H1 (cell line): Measurements from ENCODE around the gene TFE3. TPM values are rescaled to one million over a fixed set of nuclear protein-coding genes. Genes with fewer than 3 reads are reported as not detected.

Experiments
- CTCF ChIA-PET: fragments of 300-600 bp; sonication (Branson Sonifier 250); formaldehyde crosslinking; loops from one replicate; lab custom pipeline; 2021; ENCODE audit not compliant: partially characterized antibody; lab: Charles Lee
- POLR2A ChIA-PET: fragments of 300-600 bp; sonication (Branson Sonifier 250); formaldehyde crosslinking; loops from one replicate; lab custom pipeline; 2021; ENCODE audit warnings: inconsistent platforms; ENCODE audit not compliant: partially characterized antibody; lab: Charles Lee
- DNase-seq, 2 experiments: peaks; one replicate each; pipeline versions ENCODE4 v3.0.0 to v3.0.0-alpha.2; 2010 to 2022; ENCODE audit warnings: low spot score in 2 of 2, low read depth in 1 of 2, mixed read lengths in 1 of 2
- FAIRE-seq: peaks from 2 replicates; lab custom pipeline; 2011; peaks lifted over from hg19 to GRCh38; lab: Jason Lieb, UNC
- H2AFZ ChIP-seq: 2 replicates; pipeline ENCODE4 v1.8.1; 2012; ENCODE audit warnings: low read length, inconsistent platforms
- H2AK5ac ChIP-seq: 2 replicates; pipeline ENCODE4 v1.6.1; 2013; ENCODE audit warnings: low read depth, low read length
- H2BK120ac ChIP-seq: replicated peaks from 2 replicates; pipeline ENCODE3; 2013; ENCODE audit warnings: low read depth, low read length, inconsistent platforms
- H2BK12ac ChIP-seq: 2 replicates; pipeline ENCODE4 v1.6.1; 2013; ENCODE audit warnings: low read depth, low read length
- H2BK15ac ChIP-seq: 2 replicates; pipeline ENCODE4 v1.6.1; 2013; ENCODE audit warnings: low read length
- H2BK20ac ChIP-seq: 2 replicates; pipeline ENCODE4 v1.6.1; 2013; ENCODE audit warnings: low read length
- H2BK5ac ChIP-seq: 2 replicates; pipeline ENCODE4 v1.6.1; 2013; ENCODE audit warnings: low read depth, low read length
- H3K14ac ChIP-seq: 2 replicates; pipeline ENCODE4 v1.6.1; 2013; ENCODE audit warnings: inconsistent platforms; ENCODE audit not compliant: insufficient read length
- H3K18ac ChIP-seq: 2 replicates; pipeline ENCODE4 v1.6.1; 2013; ENCODE audit warnings: low read length; ENCODE audit errors: extremely low read depth
- H3K23ac ChIP-seq: 2 replicates; pipeline ENCODE4 v1.6.1; 2013; ENCODE audit warnings: inconsistent platforms; ENCODE audit not compliant: insufficient read length
- H3K23me2 ChIP-seq: 2 replicates; pipeline ENCODE4 v1.6.1; 2013; ENCODE audit warnings: low read depth, low read length
- H3K27ac ChIP-seq: 2 replicates; pipeline ENCODE4 v1.6.1; 2011; ENCODE audit warnings: low read depth, low read length, inconsistent platforms
- H3K27me3 ChIP-seq, 4 experiments: replicated peaks in 1 of 4; 1 replicate in 1 of 4; 2 replicates in 3 of 4; pipeline versions ENCODE4 v1.6.1 to v1.8.1; 2011 to 2013; ENCODE audit warnings: low read length in 3 of 4, mild to moderate bottlenecking in 3 of 4, inconsistent platforms in 2 of 4, mixed read lengths in 2 of 4, moderate library complexity in 1 of 4; ENCODE audit not compliant: control insufficient read depth in 3 of 4, insufficient read depth in 3 of 4; ENCODE audit errors: extremely low read depth in 1 of 4
- H3K36me3 ChIP-seq, 4 experiments: 2 replicates each; pipeline versions ENCODE4 v1.6.1 to v1.8.1; 2011 to 2013; ENCODE audit warnings: mild to moderate bottlenecking in 4 of 4, low read length in 3 of 4, moderate library complexity in 2 of 4, control low read depth in 1 of 4, inconsistent platforms in 1 of 4; ENCODE audit not compliant: insufficient read depth in 4 of 4, control insufficient read depth in 2 of 4
- H3K4ac ChIP-seq: replicated peaks from 2 replicates; pipeline ENCODE3; 2013; ENCODE audit warnings: low read length, low read depth, mixed read lengths, inconsistent platforms; ENCODE audit not compliant: insufficient read length
- H3K4me1 ChIP-seq, 4 experiments: replicated peaks in 1 of 4; 1 replicate in 1 of 4; 2 replicates in 3 of 4; pipeline versions ENCODE4 v1.6.1 to v1.8.1; 2011 to 2013; ENCODE audit warnings: low read length in 3 of 4, inconsistent platforms in 2 of 4, mixed read lengths in 1 of 4; ENCODE audit not compliant: insufficient read depth in 4 of 4, control insufficient read depth in 3 of 4
- H3K4me2 ChIP-seq, 2 experiments: 2 replicates each; pipeline versions ENCODE4 v1.6.1 to v1.8.1; 2011 to 2013; ENCODE audit warnings: low read depth in 2 of 2, low read length in 2 of 2, control low read depth in 1 of 2, inconsistent platforms in 1 of 2, mild to moderate bottlenecking in 1 of 2; ENCODE audit not compliant: insufficient read depth in 1 of 2
- H3K4me3 ChIP-seq, 4 experiments: fragments of 200-600, 300-600 bp in 1 of 4; sonication (generic), shearing (Covaris generic), sonication (Bioruptor Twin) in 1 of 4; 2 replicates each; pipeline versions ENCODE4 v1.5.1 to v1.8.1; 2011 to 2016; ENCODE audit warnings: low read length in 4 of 4, low read depth in 3 of 4, control low read depth in 2 of 4, inconsistent platforms in 2 of 4, mild to moderate bottlenecking in 2 of 4, mixed read lengths in 1 of 4, moderate library complexity in 1 of 4; ENCODE audit not compliant: insufficient read depth in 2 of 4; ENCODE audit errors: extremely low read depth in 1 of 4
- H3K56ac ChIP-seq: replicated peaks from 2 replicates; pipeline ENCODE3; 2013; ENCODE audit warnings: low read depth, mild to moderate bottlenecking, mixed read lengths, low read length, inconsistent platforms; ENCODE audit not compliant: insufficient read length
- H3K79me1 ChIP-seq: 2 replicates; pipeline ENCODE4 v1.6.1; 2013; ENCODE audit warnings: low read depth, low read length, control low read depth
- H3K79me2 ChIP-seq, 2 experiments: 2 replicates each; pipeline versions ENCODE4 v1.6.1 to v1.8.1; 2012 to 2013; ENCODE audit warnings: low read length in 2 of 2, mild to moderate bottlenecking in 2 of 2, inconsistent platforms in 1 of 2; ENCODE audit not compliant: insufficient read depth in 2 of 2, control insufficient read depth in 1 of 2
- H3K9ac ChIP-seq, 4 experiments: replicated peaks in 1 of 4; 1 replicate in 1 of 4; 2 replicates in 3 of 4; pipeline versions ENCODE4 v1.6.1 to v1.8.1; 2011 to 2013; ENCODE audit warnings: low read depth in 3 of 4, low read length in 3 of 4, control low read depth in 2 of 4, mild to moderate bottlenecking in 2 of 4, moderate library complexity in 2 of 4, inconsistent platforms in 1 of 4; ENCODE audit errors: extremely low read depth in 1 of 4
- H3K9me3 ChIP-seq, 2 experiments: 2 replicates each; pipeline versions ENCODE4 v1.6.1 to v1.8.1; 2012 to 2013; ENCODE audit warnings: mild to moderate bottlenecking in 2 of 2, moderate library complexity in 2 of 2, control low read depth in 1 of 2, inconsistent platforms in 1 of 2, low read depth in 1 of 2, low read length in 1 of 2, mixed read lengths in 1 of 2; ENCODE audit not compliant: insufficient read depth in 2 of 2
- H4K20me1 ChIP-seq, 2 experiments: replicated peaks in 1 of 2; 2 replicates each; pipeline versions ENCODE3 to v1.8.1; 2011 to 2013; ENCODE audit warnings: inconsistent platforms in 2 of 2, low read length in 2 of 2, mild to moderate bottlenecking in 1 of 2; ENCODE audit not compliant: insufficient read depth in 2 of 2, control insufficient read depth in 1 of 2
- H4K5ac ChIP-seq: 2 replicates; pipeline ENCODE4 v1.6.1; 2013; ENCODE audit warnings: low read length, low read depth, mixed read lengths, inconsistent platforms; ENCODE audit not compliant: insufficient read length
- H4K8ac ChIP-seq: 2 replicates; pipeline ENCODE4 v1.8.0; 2013; ENCODE audit warnings: mild to moderate bottlenecking, moderate library complexity, low read length, inconsistent platforms; ENCODE audit not compliant: insufficient read depth; ENCODE audit errors: extremely low read depth
- H4K91ac ChIP-seq: replicated peaks from 2 replicates; pipeline ENCODE3; 2013; ENCODE audit warnings: low read length, mixed read lengths, inconsistent platforms; ENCODE audit not compliant: insufficient read length
- ASH2L ChIP-seq: fragments of 200-600, 300-600 bp; sonication (generic); IDR thresholded peaks from one replicate; pipeline ENCODE4 v1.7.1; 2017; ENCODE audit warnings: low read length
- CEBPB ChIP-seq: IDR thresholded peaks from 2 replicates; pipeline ENCODE4 v1.6.1; 2012; ENCODE audit warnings: low read depth, low read length
- EP300 ChIP-seq, 2 experiments: IDR thresholded peaks; 1 replicate in 1 of 2; 2 replicates in 1 of 2; pipeline ENCODE4 v1.6.1; 2011 to 2012; ENCODE audit warnings: low read depth in 2 of 2, low read length in 2 of 2, mild to moderate bottlenecking in 2 of 2, borderline replicate concordance in 1 of 2, inconsistent platforms in 1 of 2, moderate library complexity in 1 of 2
- JUND ChIP-seq: IDR thresholded peaks from 2 replicates; pipeline ENCODE4 v1.6.1; 2011; ENCODE audit warnings: mild to moderate bottlenecking, improper control_type of control experiment, low read length
- KDM4A ChIP-seq: IDR thresholded peaks from one replicate; pipeline ENCODE4 v1.7.1; 2012; ENCODE audit warnings: low read depth, mild to moderate bottlenecking, moderate library complexity, low read length, inconsistent platforms; ENCODE audit not compliant: severe bottlenecking
- MAFK ChIP-seq: IDR thresholded peaks from 2 replicates; pipeline ENCODE4 v1.6.1; 2012; ENCODE audit warnings: low read depth, mild to moderate bottlenecking, improper control_type of control experiment, low read length
- NRF1 ChIP-seq: IDR thresholded peaks from 2 replicates; pipeline ENCODE4 v1.6.1; 2011; ENCODE audit warnings: mild to moderate bottlenecking, low read depth, low read length, improper control_type of control experiment
- RAD21 ChIP-seq, 2 experiments: IDR thresholded peaks in 1 of 2; conservative IDR thresholded peaks in 1 of 2; 2 replicates each; pipeline ENCODE4 v1.6.1; 2011; ENCODE audit warnings: low read depth in 2 of 2, low read length in 2 of 2, improper control_type of control experiment in 1 of 2, inconsistent platforms in 1 of 2, mild to moderate bottlenecking in 1 of 2, moderate library complexity in 1 of 2
- SIN3A ChIP-seq, 2 experiments: IDR thresholded peaks in 1 of 2; conservative IDR thresholded peaks in 1 of 2; 2 replicates each; pipeline ENCODE4 v1.6.1; 2011 to 2012; ENCODE audit warnings: low read length in 2 of 2, improper control_type of control experiment in 1 of 2, low read depth in 1 of 2, mild to moderate bottlenecking in 1 of 2
- TAF7 ChIP-seq: optimal IDR thresholded peaks from 2 replicates; pipeline ENCODE3; 2011; ENCODE audit warnings: low read depth, mild to moderate bottlenecking, inconsistent platforms, low read length, moderate library complexity, borderline replicate concordance
- WGBS, 2 experiments: shearing (Covaris generic) in 1 of 2; methylation state at CpG; one replicate each; pipeline versions ENCODE4 v1.1.6 to v1.1.7; 2013 to 2015; ENCODE audit warnings: low lambda C conversion rate in 2 of 2, mixed read lengths in 2 of 2, inconsistent platforms in 1 of 2, low coverage in 1 of 2, missing lambda C conversion rate in 1 of 2; ENCODE audit not compliant: insufficient replicate concordance in 2 of 2, insufficient coverage in 1 of 2, insufficient read length in 1 of 2; ENCODE audit errors: extremely low coverage in 1 of 2, missing lambda C conversion rate in 1 of 2; 5-methylcytosine and 5-hydroxymethylcytosine counted together
- polyA plus RNA-seq, 7 experiments: library from polyadenylated mRNA; depleted of rRNA in 3 of 7; stranded (reverse) in 5 of 7; unstranded in 2 of 7; fragments of >200 nt in 5 of 7; fragments of 200-250 nt in 2 of 7; gene quantifications; 1 replicate in 5 of 7; 2 replicates in 1 of 7; 4 replicates in 1 of 7; pipeline versions ENCODE4 v1.2.1 to v1.2.3, GENCODE V29; 2011 to 2013; ENCODE audit warnings: missing spikeins in 2 of 7, mixed read lengths in 2 of 7
- total RNA-seq: library from RNA; stranded (reverse); fragmentation: NEBNext Ultra II Directional; extraction: Animal tissue kit (Norgen Biotek cat#: 25700); gene quantifications from 2 replicates; pipeline ENCODE4 v1.2.1, GENCODE V29; 2021

The TFE3 gene
- total and polyA plus RNA-seq, 2 of the 8 experiments (the other 6 are each of a cell fraction or from before 2014, with no cell fraction given) = 33.7 to 52.9 TPM

DNA sequence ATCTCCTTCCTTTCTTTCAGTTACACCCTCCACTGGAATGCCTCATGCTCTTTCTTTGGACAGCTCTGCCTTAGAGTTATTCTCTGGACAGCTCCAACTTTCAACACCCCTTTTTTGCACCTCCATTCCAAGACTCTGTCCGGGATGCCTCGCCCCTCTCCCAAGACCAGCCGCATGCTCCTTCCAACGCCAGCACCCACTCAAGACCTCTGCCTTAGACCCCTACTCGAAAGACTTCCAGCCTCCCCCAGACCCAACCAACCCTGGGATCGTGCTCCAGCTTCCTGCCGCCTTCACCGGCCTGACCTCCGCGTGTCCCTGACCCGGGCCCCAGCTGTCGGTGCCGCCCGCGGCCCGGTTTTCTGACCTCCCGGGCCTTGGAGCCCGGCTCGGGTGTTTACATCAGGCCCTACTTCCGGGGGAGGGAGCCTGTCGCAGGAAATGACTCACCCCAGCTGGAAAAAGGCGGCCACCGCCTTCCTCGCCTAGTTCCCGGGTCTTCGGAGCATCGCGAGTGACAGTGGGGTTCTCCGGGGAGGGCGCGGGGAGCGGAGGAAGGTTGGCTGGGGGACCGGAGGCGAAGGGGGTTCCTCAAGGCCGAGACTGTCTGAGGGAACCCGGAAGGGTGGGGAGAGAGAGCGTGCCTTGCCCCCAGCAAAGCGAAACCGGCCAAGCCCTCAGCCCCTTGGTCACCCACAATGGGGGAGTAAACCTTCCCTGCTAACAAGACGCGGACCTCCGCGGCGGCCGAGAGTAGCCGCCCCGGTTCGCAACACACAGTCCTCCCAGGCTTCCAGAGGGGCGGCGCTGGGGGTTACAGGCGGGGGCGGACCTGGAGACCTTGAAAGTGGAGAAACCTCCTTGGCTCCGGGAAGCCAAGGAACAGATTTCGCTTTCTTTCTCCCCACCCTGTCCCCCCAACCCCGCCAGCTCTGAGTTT, 36.6 kb upstream of the TFE3 start, which contains the start of gene WDR45:
Gene WDR45, minus strand, starts transcription at position 399 of the 940 bp plus-strand sequence. CDS start 1,792 bp downstream, outside the sequence.
- H2BK12ac ChIP-seq = no peak within 1 kb of the TSS
- no peaks in the 10 kb centered on the region for H4K20me1 ChIP-seq
- H3K4me3 ChIP-seq = peak within 1 kb of the TSS; percentile 60 to 87 (median 75)
- H2BK120ac ChIP-seq = no peak within 1 kb of the TSS
- CTCF ChIA-PET = interaction anchor here (0.6 to 1.1 kb wide), 3 partner anchors 10 to 108 kb away, joined by 3 read pairs; partner anchors contain the start of gene KCND1
- POLR2A ChIA-PET = interaction anchor here (0.8 to 1.2 kb wide), 3 partner anchors 18 to 38 kb away, joined by 3 read pairs; partner anchors contain the start of gene TFE3
- no peaks in the 10 kb centered on the region for H3K79me2 ChIP-seq
- H2AFZ ChIP-seq = no peak within 1 kb of the TSS
- H3K27ac ChIP-seq = peak within 1 kb of the TSS; percentile 75
- WGBS, 2 experiments = 3% methylated on average over 16 of the region's 55 CpGs; no CpG with 5 or more reads in 1 of the 2 experiments
- H2BK15ac ChIP-seq = no peak within 1 kb of the TSS
- no peak for FAIRE-seq
- H4K5ac ChIP-seq = no peak within 1 kb of the TSS
- no peak within 1 kb of the TSS for H2AK5ac ChIP-seq
- peak in 1 of 2 experiments; percentile 67 for DNase-seq
- no peak within 1 kb of the TSS for H3K56ac ChIP-seq
- H3K79me1 ChIP-seq = no peaks in the 10 kb centered on the region
- peak within 1 kb of the TSS; percentile 37 to 78 (median 66) for H3K9ac ChIP-seq
- H2BK20ac ChIP-seq = no peak within 1 kb of the TSS
- peaks cover 0 to 4% (median 0%) of the 10 kb centered on the region in 4 experiments; a peak in 2 of 8 replicates for H3K36me3 ChIP-seq
- H3K23me2 ChIP-seq = no peaks in the 10 kb centered on the region; the same call in 1 of the 2 replicates
- no peaks in the 10 kb centered on the region for H3K4me1 ChIP-seq
- peak within 1 kb of the TSS; percentile 89 for H4K8ac ChIP-seq
- no peak within 1 kb of the TSS for H4K91ac ChIP-seq
- H3K27me3 ChIP-seq = no peaks in the 10 kb centered on the region
- no peak within 1 kb of the TSS for H2BK5ac ChIP-seq
- H3K18ac ChIP-seq = no peak within 1 kb of the TSS; the same call in 1 of the 2 replicates
- peak within 1 kb of the TSS; percentile 75 to 76 for H3K4me2 ChIP-seq
- H3K9me3 ChIP-seq = no peaks in the 10 kb centered on the region
- no peak within 1 kb of the TSS for H3K14ac ChIP-seq
- no peak within 1 kb of the TSS for H3K23ac ChIP-seq
- H3K4ac ChIP-seq = no peak within 1 kb of the TSS
- TF ChIP-seq JUND (peak; percentile 88), KDM4A (peak; percentile 13), ASH2L (peak; percentile 40), NRF1 (no peak), RAD21 (IDR thresholded peaks at IDR 0.05 in 1 of 2, conservative IDR thresholded peaks at IDR 0.05 in 1 of 2; ENCODE audit: low read depth in 2 of 2, low read length in 2 of 2) (no peak), SIN3A (conservative IDR thresholded peaks at IDR 0.05 in 1 of 2, IDR thresholded peaks at IDR 0.05 in 1 of 2; ENCODE audit: low read depth in 1 of 2, low read length in 2 of 2) (peak; percentile 57; a peak in 1 of 4 replicates), CEBPB (no peak), EP300 (IDR thresholded peaks at IDR 0.05; ENCODE audit: borderline replicate concordance in 1 of 2, low read depth in 2 of 2, low read length in 2 of 2) (no peak), TAF7 (no peak), MAFK (no peak)
